Mammary epithelial cell (primary cell): ENCODE measurements around the gene DRC7.

Experiments
- CTCF ChIP-seq, 2 donors: IDR thresholded peaks in 1 of 2; conservative IDR thresholded peaks in 1 of 2; 2 replicates each; pipeline ENCODE4 v1.5.1; 2011 to 2012; ENCODE audit warnings: inconsistent platforms in 2 of 2, low read length in 2 of 2, mild to moderate bottlenecking in 2 of 2, control low read depth in 1 of 2, low read depth in 1 of 2; ENCODE audit not compliant: insufficient read depth in 1 of 2; ENCODE audit errors: extremely low read depth in 1 of 2
- EZH2 ChIP-seq: IDR thresholded peaks from 2 replicates; pipeline ENCODE4 v1.6.1; 2012; ENCODE audit warnings: low read length, inconsistent platforms, borderline replicate concordance

GRCh38 chr16:57745768-57746167 is 51.2 kb downstream of the DRC7 start:
- TF ChIP-seq CTCF (conservative IDR thresholded peaks at IDR 0.05 in 1 of 2, IDR thresholded peaks at IDR 0.05 in 1 of 2; ENCODE audit: extremely low read depth in 1 of 2, insufficient read depth in 1 of 2, low read depth in 1 of 2, low read length in 2 of 2) (no peak), EZH2 (no peak)
